GM12872 (cell line): Measurements from ENCODE around the gene OR5B17.

ENCODE experiments used
- CTCF ChIP-seq: IDR thresholded peaks from 3 replicates; pipeline ENCODE4 v1.5.1; 2011; ENCODE audit warnings: low read depth, mild to moderate bottlenecking, low read length, moderate library complexity; ENCODE audit not compliant: insufficient read depth

The OR5B17 gene

GRCh38 chr11:58345204-58345603, 13.7 kb downstream of the OR5B17 start:
- no peak for TF ChIP-seq CTCF

- no peak for TF ChIP-seq CTCF
Observed at GRCh38 chr11:58334708-58335107, 24.2 kb downstream of the OR5B17 start.

- no peak for TF ChIP-seq CTCF
Observed at GRCh38 chr11:58330861-58331260, 28.0 kb downstream of the OR5B17 start.

- no peak for TF ChIP-seq CTCF
Observed at GRCh38 chr11:58318532-58318931, 40.3 kb downstream of the OR5B17 start.

GRCh38 chr11:58316142-58316541, 42.7 kb downstream of the OR5B17 start:
- no peak for TF ChIP-seq CTCF
